ENCODE measurements around the gene EREG.
"Not testable (repeated sequence)": the region's sequence is repeated elsewhere in the genome, so short reads cannot be mapped to it uniquely, and the experiment has no call there.

EREG gene, protein sequence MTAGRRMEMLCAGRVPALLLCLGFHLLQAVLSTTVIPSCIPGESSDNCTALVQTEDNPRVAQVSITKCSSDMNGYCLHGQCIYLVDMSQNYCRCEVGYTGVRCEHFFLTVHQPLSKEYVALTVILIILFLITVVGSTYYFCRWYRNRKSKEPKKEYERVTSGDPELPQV

DNA sequence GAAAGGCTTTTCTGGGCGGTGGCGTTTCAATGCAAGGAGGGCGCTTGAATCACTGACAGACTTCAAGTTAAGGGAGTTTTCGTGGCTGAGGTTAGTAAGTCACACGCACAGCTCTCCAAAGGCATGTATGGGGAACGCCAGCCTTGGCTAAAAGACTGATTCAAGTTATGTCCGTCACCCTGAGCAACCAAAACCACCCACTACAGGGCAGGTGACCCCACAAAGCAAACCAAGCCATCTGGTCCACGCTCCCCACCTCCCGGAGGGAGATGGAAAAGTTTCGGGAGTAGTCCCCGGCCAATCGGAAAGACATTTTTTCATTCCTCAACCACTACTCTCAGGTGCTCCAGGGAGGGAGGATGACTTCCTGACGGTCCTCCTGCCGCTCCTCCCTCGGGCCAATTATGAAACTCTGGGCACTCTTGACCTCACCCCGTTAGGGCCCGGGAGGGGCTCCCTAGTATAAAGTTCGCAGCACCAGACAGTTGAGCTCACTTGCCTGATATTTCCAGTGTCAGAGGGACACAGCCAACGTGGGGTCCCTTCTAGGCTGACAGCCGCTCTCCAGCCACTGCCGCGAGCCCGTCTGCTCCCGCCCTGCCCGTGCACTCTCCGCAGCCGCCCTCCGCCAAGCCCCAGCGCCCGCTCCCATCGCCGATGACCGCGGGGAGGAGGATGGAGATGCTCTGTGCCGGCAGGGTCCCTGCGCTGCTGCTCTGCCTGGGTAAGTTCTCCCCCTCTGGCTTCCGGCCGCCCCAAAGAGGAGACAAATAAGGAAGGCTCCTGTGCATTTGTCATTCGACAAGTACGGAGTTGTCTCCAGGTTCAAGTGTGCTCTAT, at the start of gene EREG:
Gene EREG (plus strand): TSS at position 494 of the 840 bp plus-strand sequence. CDS start 164 bp downstream, at position 658.
- DNase-seq: peak; percentile 13

DNA sequence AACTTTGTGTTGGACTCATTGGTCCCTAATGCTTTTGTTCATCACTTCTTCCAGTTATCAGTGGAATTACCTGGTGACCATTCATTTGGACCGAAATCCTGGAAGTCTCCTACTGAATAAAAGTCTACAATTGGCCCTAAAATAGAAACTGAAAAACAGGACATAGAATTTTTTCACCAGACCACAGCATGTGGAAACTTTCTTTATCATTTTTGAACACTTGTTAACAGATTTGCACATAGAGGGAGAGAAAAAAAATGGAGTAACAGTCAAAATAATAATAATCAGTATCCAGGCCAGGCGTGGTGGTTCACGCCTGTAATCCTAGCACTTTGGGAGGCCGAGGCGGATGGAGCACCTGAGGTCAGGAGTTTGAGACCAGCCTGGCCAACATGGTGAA, 49.6 kb upstream of the EREG start:
- DNase-seq: no peak

DNA sequence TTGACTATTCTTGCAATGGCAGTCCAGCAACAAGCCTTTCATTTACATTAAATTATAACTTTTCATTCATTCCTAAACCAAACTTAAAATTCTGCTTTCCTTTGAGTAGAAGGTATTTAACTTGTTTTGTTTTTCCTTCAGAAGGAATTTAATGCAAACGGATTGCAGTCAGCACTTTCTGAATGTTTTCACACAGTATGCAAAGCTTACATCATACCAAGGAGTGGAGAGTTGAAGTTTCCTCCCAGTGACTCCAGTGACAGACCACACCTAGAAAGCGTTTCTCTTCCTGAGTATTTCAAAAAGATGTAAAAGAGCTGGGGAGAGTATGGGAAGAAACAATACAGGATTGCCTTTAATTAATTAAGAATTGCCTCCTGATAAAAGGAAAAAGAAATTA, 48.5 kb upstream of the EREG start:
- DNase-seq: no peak

DNA sequence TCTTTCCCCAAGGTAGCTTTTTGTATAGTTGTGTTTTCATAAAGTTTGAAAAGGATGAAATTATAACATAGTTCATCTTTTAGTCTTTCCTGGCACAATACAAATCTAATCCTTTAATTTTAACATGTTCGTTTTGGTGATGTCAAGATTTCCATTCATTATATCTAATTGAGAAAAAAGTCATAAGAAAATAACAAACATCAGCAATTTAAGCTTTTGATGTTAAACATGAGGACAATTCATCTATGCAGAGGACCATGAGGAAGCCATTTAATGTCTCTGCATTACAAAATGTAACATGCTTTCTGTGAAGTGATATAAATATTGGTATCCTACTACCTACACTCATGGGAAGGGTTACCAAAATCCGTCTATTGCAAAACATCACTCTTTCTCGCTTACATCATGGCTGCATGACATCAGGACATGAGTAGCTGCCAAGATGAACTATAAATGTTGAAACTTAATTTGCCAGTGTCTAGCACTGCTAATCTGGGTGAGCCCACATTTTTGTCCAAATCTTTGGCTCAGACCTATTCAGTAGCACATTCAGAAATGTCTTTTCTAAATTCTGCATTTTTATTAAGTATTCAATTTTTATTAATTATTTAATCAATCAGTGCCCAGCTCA, 47.2 kb upstream of the EREG start:
- no peak for DNase-seq

DNA sequence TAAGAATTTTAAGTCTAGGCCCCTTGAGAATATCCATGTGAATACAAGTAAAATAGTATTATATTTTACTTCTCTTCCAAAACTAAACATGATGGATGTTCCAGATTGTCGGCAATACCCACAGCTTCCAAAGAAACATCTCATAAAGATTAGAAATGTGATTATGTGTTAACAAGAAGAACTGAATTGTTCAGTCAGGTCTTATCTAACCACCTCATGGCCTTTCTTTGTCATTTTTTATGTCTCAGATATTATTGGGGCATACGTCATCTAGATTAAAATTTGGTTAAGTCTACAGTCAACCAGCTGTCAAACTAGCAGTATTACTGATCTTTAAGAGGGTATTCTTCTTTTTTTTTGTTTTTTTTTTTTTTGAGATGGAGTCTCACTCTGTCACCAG, 46.7 kb upstream of the EREG start:
- DNase-seq: no peak

DNA sequence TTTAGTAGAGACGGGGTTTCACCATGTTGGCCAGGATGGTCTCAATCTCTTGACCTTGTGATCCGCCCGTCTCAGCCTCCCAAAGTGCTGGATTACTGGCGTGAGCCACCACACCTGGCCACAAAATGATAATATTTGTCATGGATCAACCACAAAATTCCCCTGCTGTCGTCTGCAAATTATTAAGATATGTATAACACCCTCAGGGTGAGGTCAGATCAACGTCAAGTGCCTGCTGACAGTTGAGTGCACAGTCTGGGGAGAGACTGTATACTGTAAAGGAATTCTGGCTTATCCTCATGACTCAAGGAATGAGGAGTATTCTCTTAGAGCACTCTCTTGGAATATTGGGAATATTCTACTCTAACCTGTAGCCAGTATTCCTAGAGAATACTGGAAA, 45.5 kb upstream of the EREG start:
- DNase-seq: no peak

DNA sequence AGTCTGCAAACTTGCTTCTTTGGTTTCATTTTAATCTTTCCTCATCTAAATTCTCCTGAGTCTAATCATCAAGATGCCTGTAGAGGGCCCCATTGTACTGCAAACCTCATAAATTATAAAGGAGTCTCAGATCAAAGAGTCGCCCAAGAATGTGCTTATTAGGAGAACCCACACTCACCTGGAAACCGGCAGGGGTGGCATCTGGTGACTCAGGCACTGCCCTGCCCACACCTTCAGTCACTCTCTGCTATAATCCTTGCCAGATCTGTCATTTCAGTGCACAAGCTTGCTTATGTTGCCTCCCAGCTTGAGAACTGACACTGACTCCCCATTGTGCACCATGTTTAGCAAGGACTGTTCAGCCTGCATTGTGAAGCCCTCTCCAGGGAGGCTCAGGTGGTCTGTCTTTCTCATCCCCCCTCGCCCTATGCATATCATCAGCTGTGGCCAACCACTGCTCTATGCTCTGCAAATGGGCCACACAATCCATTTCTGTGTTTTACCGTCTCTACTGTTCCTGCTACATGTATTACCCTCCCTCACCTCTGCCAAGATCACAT, 44.3 kb upstream of the EREG start:
- DNase-seq: peak; percentile 57

DNA sequence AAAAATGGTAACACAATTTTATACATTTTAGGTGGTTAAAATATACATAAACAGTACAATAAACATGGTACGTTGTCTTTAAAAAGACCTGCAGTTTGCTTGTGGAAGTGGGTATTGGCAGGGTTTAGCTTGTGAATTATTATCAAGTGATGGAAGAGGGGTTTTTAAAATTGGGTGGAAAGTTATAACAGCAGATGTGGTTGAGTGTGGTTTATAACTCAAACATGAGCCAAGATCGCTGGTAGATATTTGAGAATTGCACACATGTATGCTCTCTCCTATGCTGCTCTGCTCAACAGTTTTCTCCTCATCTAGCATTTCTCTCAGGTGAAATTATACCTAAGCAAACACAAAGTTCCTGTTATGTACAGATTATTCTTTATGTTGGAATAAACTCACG, 42.6 kb upstream of the EREG start:
- no peak for DNase-seq

DNA sequence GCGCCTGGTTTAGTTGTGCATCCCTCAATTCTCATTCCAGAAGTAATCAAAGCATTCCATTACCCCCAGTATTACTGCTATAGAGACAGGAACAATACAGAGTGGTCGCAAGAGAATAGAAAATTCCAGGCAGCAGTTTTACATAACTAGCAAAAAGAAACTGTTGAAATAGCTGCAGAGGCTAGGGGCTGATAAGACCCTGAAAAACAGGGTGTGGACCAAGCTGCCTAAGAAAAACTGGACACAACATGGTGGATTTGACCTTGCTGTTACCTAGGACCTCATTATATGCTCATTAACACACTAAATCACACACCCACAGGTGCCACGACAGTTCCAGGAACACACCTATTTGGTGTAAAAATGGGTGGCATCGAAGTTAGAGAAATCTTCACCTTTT, 41.3 kb upstream of the EREG start:
- DNase-seq: no peak

DNA sequence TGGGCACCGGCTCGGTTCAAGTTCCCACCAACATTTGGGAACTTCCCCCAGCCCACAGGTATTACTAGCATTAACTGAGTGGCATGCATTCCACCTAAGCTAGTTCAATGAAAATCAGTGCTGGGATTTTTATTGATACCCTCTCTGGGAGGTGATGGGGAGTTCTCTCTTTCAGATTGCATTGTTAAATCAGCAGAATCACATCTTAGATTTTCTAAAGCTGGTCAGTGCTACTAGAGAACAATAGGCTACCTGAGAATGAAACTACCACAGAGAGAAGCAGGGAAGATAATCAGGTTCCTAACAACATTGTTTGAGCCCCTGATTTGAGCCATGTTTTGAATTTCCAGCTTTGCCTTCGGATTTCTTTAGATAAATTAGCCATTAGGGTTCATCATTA, 40.7 kb upstream of the EREG start:
- no peak for DNase-seq

DNA sequence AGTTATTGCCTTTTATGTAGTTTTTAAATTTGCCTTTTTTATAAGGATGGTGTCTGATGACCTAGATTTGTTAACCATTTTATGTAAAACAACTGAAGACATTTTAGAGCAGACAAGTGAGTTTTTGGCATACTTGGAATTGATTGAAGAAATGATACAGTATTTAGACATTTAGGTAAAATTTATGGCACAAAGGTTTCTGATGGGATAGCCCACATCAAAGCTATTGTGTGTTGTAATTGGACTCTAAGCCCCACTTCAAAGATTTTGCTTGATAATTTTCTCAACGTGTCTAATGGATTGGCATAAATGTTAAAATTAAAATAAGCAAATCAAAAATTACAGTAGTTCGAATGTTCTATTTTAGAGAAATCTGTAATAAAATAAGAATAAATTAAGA, 39.1 kb upstream of the EREG start:
- no peak for DNase-seq

DNA sequence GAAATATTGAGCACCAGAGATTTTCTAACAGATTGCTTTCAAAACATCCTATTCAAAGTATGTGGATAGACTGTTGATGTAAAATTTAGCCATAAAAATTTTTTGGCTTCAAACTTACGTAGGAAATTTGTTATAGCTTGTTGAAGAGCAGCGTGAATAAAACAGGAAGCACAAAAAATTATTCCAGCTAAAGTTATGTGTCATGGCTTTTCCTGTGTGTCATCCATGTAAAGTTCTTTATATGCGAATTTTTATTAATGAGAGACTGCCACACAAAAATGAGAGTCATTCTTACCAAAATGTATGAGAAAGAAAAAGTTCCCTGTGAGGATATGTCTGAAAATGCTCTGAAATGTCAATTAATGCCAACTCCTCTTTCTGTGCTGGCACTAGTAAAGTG, 37.2 kb upstream of the EREG start:
- DNase-seq: peak; percentile 26

DNA sequence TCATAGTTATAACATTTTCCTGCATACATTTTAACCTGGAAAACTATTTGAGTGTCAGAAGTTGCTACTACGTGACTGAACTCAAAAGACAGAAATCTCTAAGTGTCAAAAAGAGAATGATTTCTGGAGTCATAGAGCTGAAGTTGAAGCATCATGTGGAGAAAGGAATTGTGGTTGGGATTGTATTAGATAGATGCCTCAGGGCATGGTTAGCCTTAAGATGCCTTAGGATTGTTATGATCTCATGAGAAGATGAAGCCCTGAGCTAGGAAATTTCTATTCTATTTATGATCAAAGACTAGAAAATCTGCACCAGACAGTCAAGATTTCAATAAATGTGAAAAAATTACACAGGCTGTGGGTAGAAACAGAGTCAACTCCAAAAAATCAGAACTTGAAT, 36.4 kb upstream of the EREG start:
- DNase-seq: no peak

DNA sequence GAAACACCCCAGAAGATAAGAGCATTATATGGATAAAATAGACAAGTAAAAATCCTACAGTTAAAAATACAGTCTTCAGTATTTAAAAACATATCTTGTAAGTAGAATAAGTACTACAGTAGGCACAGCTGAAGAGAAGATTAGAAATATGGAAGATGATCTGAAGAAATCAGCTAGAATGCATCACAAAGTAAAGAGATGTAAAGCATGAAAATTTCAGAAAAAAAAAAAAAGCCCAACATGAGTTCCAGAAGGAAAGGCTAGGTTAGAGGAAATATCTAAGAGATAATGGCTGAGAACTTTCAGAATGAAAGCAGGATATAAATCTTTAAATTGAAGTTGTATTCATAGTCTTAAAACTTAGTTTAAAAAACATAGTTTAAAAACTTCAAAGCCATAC, 35.6 kb upstream of the EREG start:
- DNase-seq: no peak

DNA sequence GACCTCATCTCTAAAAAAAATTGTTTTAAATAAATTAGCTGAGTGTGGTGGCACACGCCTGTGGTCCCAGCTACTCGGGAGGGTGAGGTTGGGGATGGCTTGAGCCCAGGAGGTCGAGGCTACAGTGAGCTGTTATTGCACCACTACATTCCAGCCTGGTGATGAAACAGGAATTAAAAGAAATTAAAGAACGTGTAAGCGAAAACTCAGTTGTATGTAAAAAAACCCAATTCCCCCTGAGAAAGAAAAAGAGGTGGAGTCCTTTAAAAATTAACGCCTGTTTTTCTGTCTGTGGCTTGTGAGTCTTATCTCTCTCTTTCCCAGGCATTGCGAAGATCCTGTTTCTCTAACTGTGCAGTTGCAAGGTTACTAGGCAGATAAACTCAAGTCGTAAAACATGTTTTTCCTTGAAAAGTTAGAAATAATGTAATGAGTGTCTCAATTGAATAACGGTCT, 34.6 kb upstream of the EREG start:
- no peak for DNase-seq

DNA sequence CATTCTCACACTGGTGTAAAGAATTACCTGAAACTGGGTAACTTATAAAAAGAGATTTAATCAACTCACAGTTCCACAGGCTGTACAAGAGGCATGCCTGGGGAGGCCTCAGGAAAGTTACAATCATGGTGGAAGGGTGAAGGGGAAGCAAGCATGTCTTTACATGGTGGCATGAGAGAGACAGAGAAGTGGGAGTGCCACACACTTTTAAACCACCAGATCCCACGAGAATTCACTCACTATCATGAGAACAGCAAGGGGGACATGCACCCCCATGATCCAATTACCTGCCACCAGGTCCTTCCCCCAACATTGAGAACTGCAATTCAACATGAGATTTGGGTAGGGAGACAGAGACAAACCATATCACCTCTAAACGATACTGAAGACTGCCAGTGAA, 33.7 kb upstream of the EREG start:
- DNase-seq: no peak

DNA sequence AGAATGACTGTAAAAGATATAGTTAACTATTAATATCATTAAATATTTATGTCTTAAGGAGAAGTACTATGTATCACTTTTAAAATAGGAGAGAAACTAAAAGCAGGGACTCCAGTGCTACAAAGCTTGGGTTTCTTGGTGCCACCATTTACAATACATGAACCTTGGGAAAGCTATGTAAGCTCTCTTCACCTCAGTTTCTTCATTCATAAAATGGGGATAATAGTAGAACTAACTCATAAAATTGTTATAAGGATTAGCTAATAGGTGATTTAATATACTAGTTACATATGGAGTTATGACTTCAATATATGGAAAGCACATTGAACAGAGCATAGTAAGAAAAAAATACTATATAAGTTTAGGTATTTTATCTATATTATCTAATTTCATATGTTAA, 33.0 kb upstream of the EREG start:
- no peak for DNase-seq

DNA sequence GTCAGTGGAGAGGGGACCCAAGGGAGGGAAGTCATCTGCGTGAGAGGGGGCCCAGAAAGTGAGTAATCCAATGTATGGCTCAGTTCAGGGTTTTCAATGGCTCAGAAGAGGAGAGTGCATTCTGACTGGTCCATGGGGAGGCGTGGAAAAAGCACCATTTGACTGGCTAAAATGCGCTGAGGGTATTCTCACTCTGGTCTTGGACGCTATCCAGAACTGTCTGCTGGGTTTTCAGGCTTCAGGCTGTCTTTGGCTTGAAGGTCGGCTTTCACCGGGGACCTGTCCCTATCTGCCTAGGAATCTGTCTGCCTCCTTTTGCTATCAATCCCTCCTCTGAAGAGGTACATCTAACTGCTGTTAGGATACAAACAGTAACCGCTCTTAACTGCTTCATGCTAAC, 30.3 kb upstream of the EREG start:
- DNase-seq: no peak

DNA sequence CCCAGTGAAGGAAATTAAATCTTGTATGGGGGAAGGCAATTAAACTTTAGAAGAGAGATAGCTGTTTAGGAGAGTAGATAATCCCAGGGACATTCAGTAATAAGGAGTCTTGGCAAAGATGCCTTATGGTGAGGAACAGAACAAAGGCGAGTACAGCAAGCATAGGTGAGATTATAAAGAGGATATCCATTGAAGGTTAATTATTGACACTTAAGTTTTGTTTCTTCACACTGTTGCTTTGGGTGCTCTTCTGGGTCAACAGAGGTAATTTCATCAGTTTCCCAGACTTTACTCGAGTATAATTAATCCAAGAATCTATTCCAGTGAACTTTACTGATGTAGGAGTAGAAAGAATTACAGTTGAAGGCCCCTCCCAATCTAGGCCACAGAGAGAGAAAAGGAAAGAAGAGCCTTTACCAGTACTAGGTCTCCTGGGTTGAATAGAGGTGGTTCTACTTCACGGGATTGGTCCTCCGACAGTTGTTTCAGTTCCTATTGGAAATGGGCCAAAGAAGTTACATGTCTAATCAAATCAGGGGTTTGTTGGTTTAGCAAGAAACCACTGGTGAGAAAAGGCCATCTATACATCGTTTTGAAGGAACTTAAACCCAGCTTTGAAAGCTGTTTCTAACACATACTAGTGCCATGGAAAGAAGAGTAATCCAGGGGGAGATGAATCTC, 29.5 kb upstream of the EREG start:
- DNase-seq: no peak

DNA sequence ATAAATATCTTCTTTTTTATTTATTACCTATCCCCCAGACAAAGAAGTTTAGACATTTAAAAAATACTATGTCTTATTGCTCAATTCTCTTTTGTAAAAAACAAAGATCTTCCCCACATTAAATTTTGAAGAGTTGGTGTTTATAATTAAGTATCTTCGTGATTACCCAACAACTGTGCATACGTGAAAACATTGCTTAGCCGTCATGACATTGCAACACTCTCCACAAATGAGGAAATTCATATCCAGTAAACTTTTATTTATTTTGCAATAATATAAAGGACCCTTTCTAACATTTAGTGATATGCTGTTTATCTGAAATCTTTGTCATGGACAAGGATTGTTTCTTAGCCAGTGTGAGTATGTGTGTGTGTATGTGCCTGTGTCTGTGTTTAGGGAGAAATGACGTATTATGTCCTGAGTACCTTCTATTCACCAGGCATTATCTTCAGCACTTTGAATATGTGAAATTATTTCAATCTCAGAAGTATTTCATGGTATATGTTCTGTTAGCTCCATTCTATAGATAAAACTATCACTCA, 26.1 kb upstream of the EREG start:
- DNase-seq: peak; percentile 20

DNA sequence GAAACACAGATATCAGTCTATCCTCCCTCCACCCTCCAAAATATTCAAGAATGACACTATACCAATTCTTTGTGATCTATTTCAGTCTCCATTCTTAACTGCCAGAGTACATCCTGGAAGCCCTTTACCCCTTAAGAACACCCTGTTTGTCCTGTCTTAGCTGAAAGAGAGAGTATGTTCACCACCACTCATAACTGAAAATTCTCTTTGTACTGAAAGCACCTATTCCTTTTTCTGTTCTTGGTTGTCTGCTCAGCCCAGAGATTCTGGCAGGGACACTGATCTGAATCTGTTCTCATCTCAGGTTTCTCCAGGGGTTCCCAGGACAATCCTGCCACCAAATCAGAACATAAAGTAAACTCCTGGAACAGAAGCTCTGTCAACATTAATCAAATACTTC, 25.4 kb upstream of the EREG start:
- DNase-seq: no peak

DNA sequence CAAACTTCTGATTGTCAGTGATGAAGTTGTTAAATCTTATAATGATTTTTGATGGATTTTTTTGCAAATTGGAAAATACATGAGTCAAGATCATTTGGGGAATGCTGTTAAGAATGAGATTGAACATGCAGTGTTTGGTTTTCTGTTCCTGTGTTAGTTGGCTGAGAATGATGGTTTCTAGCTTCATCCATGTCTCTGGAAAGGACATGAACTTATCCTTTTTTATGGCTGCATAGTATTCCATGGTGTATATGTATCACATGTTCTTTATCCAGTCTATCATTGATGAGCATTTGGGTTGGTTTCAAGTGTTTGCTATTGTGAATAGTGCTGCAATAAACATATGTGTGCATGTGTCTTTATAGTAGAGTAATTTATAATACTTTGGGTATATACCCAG, 24.5 kb upstream of the EREG start:
- not testable (repeated sequence) for DNase-seq

DNA sequence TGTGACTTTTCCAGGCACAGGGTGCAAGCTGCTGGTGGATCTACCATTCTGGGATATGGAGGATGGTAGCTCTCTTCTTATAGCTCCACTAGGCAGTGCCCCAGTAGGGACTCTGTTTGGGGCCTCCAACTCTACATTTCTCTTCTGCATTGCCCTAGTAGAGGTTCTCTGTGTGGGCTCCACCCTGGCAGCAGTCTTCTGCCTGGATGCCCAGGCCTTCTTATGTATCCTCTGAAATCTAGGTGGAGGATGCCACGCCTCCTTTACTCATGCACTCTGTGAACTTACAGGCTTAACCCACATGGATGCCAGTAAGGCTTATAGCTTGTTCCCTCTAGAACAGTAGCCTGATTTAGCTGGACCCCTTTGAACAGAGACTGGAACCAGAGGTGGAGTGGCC, 20.9 kb upstream of the EREG start:
- DNase-seq: no peak
